Measurements from ENCODE around the gene RPS10.

Gene RPS10

DNA sequence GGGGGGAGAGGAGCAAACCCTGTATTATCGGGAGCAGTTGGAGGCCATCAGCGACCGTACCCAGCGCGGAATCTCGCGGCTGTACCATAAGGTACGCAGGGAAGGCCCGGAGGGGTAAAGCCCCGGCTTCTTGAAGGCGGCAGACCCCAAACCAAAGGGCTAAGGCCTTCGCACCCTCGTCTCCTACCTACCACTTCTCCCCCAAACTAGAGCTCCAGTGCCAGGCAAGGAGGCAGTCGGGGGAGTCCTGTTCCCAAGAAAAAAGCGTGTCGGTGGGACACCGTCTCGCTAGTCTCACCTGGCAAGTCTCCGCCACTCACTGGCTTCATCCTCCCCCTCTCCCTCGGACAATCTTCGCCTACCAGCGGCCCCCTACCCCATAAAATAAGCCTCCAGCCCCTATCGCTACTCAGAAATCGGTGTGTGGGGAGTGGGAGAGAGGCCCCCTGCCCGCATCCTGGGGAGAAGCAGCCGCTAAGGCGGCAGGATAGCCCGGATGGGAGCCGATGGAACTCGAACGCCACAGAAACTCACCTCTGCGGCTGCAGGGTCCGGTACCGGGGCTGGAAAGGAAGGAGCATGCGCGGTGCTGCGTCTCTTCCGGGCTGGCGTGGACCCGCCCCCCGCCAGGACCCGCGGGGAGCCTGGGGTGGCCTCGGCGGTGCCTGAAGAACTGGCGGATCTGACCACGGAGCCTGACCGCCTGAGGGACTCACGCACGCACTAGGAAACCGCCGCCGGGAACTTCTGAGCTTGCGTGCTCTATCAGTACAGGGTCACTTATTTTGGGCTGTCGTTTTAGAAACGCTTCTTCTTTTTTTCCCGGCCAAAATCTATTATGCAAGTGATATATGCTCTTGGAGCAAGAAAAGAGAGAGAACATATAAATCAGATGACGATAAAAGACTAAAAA is at the start of gene RPS10:
Gene RPS10 (minus strand): TSS at position 572 of the 913 bp plus-strand sequence. CDS start 848 bp downstream, outside the sequence.
- peak; percentile 90 for DNase-seq

- no peak for DNase-seq
Measured at GRCh38 chr6:34475238-34475682, 49.4 kb upstream of the RPS10 start.

- DNase-seq, result no peak
Measured at GRCh38 chr6:34474754-34475153, 48.9 kb upstream of the RPS10 start.

DNA sequence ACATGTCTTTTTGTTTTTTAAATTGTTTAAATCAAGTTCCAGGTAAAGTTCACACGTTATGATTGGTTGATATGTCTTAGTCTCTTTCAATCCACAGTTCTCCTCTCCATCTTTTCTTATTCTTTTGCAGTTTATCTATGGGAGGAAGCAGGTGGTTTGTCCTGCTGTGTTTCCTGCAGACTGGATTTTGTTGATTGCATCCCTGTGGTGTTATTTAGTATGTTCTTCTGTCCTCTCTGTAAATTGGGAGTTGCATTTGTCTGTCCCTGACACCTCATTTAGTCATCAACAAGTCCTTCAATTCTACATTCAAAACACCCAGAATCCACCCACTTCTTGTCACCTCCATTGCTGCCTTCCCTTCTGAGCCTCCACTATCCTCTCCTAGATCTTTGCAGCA is 48.1 kb upstream of the RPS10 start:
- DNase-seq, result no peak

DNA sequence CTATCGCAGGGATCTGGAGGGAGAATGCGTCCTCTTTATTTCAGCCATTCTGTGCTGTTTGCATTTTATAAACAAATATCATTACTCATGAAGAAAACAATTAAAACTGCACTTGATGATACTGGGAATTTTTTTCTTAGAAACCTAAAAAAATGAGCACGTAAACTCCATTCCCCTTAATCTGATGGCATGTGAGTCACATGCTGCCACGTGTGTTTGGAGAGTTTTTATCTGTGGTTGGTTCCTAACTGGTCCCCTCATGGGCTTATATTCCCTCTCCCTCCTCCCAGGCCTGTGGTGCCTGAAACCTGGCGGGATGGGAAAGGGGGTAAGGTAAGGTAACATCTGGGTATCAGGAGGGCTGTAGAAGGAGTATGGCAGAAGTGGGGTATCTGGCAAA is 46.6 kb upstream of the RPS10 start:
- DNase-seq, result no peak

GRCh38 chr6:34469499-34469898 is 43.6 kb upstream of the RPS10 start:
- no peak for DNase-seq

DNA sequence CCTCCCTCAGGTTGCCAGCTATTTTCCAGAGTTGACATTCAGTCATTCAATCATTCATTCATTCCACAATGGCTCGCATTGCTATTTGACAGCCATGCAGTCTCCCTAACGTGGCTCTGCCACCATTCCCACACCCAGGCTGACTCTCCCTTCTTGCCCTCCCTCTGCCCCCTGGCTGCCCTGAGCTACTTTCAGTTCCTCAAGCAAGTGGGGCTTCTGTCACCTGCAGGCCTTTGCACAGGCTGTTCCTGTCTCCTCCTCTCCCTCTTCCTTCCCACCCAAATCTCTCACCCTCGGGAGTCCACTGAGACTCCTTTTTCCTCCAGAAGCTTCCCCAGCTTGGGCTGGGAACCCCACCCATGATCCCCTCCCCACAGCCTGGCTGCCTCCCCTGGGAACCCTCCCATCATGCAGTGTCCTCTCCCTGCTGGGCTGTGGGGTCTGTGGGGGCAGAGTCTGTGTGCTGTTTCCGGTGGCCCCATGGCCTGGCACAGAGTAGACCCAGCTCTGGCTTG is 42.6 kb upstream of the RPS10 start:
- DNase-seq, result no peak

DNA sequence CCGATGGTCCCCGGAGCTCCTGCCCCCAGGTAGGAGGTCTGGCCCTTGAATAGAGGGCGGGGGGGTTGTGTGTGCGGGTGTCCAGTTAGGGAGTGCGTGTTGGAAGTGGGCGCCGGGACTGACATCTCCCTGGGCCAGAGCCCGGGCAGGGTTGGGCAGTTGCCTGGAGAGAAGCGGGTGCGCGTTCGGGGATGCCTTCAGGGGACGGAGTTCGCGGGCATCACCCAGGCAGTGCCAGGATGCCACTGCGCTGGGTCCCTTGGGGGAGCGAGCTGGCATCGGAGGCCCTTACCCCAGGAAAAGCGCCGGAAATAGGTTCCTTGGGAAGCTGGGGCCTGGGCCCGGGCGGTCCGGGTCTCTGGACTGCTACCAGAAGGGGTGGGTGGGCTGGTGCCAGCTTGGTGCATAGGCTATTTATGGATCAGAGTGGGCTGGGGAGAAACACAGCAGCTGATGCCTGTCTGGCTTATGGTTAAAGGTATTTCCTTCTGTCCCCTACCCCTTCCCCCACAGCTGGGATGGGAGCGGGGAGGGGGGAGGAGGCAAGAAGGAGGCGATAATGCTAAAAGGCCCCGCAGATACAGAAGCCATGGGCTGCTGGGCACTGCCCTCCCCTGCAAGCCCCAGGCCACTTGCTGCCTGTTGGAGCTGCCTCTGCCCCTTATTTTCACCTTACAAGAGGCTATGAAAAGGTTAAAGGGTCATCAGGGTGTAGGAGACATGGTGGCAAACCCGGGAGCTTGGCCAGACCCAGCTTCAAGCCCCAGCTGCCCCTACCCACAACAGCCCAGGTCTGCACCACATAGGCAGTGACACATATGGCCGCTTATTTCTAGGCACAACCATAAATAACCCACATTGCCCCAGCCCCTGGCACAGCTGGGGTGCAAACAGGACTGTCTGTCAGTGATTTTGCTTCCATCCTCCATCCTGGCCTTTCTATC is 40.6 kb upstream of the RPS10 start:
- DNase-seq, result no peak

DNA sequence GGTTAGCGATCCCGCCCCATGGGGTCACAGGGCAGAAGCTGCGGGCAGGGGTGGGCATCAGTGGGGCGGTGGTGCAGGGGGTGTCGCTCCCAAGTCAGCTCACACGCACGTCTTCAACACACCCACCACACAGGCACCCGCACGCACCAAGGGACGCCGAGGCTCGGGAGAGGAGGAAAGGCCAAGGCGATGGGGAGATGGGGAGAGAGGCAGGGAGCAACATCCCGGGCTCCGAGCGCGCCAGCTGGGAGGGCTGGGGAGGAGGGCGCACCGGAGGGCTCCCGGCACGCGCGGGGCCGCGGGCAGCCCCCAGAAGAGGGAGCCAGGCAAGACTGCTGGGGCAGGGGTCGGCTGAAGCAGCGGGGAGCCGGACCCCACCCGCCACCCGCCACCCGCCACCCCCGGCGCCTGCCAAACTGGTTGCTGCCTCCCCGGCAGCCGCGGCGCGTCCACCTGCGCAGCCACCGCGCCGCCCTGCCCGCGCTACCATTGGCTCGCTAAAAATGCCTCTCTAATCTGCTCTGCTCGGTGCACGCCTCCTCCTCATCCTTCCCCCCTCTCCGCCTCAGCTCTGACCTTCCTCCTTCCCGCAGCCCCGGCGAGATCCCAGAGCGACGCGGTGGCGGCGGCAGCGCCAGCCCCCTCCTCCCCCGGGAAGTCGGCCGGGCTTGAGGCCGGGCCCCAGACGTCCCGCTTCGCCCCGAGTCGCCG is 39.8 kb upstream of the RPS10 start, which contains the start of gene PACSIN1:
Gene PACSIN1 (plus strand): TSS at position 546 of the 711 bp plus-strand sequence. CDS start 60,230 bp downstream, outside the sequence.
- DNase-seq, result peak; percentile 35

DNA sequence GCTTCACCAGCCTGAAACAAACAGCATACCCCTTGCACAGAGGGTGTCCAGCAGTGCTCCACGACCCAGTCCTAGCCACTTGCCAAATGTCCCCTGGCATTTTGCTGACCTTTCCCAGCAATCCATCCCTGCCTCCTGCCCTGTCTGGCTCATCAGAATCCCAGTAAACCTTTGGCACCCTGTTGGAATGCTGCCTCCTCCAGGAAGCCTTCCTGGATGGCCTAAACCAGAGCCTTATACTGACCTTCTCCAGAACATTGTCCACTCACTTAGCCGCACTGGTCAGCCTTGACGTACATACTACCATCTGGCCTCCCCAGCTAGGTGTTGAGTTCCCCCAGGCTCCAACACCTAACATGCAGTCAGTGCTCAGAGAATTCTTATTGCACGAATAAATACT is 38.0 kb upstream of the RPS10 start:
- no peak for DNase-seq

DNA sequence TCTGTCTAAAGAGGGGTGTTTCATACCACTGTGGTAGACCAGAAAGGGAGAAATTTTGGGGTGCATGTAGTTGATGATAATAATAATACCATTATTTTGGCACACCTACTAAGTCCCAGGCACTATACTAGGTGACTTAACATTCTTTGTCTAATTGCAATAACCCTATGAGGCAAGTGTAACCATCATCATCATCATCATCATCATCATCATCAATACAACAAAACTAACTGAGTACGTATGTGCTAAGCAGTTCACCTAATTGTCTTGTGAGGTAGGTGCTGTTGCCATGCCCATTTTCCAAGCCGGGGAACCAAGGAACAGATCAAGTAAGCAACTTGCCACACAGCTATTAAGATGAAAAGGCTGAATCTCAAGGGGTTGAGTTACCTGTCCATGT is 37.4 kb upstream of the RPS10 start:
- no peak for DNase-seq

DNA sequence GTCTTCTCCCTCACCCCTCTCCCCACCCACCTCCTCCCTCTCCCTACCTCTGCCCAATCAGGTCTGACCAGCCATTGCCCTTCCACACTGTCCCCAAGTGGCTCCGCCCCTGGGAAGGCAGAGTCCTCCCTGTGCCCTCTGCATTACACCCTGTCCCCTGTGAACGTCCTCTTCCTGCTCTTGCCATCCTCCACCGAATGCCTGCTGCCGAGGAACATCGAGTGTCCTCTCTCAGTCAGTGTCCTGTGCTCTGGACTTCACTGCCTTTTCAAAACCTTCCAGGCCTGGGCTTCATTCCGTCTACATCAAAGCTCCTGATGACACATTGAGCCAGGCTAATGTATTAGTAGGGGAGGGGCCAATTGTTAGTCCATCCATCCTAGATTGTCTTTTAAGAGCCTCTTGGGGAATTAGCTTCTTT is 36.7 kb upstream of the RPS10 start:
- DNase-seq, result peak; percentile 43

- DNase-seq, result no peak
Measured at GRCh38 chr6:34462010-34462409, 36.1 kb upstream of the RPS10 start.

DNA sequence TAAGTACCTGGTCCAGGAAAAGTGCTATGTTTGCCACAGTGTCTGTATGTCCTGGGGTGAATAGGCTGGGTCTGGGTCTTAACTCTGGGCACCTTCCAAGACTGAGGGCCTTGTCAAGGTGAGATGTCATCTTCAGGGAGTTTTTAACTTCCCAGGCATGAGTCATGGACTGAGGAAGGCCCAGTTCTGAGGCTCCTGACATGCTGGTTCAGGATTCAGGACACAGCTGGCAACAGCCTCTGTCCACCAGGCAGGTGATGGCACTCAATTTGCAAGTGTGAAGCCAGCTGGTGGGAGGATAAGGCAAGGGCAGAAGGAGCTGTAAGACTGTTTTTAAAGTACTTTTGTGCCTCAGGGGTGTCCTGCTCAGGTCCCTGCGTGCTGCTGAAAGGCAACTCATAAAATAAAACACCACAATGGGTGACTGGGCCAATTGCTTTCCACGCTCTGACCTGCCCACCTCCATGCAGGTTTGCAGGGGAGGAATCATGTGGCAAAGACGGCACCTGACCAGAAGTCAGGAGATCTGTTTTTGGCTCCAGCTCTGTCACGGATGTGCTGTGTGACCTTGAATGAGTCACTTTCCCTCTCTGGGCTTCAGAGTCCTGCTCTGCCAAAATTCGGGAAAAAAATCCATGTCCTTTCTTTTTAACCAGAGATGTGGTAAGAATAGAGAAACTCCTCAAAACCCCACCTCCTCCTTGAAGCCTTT is 35.1 kb upstream of the RPS10 start:
- DNase-seq, result no peak

- DNase-seq, result peak; percentile 36
Measured at GRCh38 chr6:34459899-34460593, 34.2 kb upstream of the RPS10 start.

DNA sequence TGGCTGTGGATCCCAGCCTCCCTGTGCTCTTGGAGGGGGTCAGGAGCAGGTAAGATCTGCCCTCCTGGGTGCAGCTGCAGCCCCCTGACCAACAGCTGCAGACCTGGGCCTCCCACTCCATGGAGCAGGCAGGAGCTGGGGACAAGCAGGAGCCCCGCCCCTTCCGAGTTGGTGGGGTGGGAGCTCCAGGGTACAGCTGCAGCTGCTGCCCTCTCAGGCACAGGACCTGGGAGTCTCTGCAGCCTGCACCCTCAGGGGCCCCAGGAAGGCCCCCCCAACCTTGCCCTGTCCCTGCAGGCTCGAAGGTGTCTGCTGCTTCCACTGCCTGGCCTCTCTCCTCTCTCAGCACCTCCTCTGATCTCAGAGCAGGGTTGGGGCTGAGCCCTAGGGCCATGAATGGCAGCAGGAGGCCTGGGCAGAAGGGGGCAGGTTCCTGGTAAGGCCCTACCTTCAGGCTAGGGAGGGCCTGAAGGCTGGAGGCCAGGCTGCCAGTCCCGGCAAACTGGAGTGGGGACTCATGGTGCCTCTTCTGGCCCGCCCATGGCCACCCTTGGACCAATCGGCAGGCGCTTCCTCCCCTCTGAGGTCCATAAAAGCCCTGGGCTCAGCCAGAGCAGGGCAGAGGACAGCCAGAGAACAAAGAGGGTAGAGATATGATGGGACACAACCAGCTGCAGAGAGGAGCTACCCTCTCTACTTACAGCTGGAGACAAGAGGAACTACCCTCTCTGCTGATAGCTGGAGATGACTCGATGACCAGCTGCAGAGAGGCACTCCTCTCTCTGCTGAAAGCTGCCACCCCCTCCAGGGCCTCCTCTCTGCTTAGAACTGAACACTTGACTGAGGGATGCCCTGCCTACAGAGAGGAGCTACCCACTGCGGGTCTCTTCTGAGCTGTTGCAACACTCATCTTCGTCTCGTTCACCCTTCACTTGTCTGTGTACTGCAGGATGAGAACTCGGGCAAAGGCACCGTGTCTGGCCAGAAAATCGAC is 32.2 kb upstream of the RPS10 start:
- DNase-seq, result no peak

GRCh38 chr6:34457382-34457741 is 31.5 kb upstream of the RPS10 start:
- DNase-seq, result no peak

DNA sequence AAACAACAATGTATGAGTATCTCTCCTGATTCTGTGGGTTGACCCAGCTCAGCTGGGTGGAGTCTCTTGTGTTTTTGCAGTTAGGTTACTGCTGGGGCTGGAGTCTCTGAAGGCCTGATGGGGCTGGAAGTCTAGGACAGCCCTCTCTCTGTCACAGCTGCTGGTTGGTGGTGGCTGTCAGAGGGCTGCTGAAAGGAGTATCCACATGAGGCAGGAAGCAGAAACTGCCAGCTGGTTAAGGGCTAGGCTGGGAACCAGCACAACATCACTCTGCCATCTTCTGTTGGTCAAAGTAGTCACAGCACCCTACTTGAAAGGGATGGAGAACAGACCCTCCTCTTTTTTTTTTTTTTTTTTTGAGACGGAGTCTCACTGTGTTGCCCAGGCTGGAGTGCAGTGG is 30.0 kb upstream of the RPS10 start:
- no peak for DNase-seq

DNA sequence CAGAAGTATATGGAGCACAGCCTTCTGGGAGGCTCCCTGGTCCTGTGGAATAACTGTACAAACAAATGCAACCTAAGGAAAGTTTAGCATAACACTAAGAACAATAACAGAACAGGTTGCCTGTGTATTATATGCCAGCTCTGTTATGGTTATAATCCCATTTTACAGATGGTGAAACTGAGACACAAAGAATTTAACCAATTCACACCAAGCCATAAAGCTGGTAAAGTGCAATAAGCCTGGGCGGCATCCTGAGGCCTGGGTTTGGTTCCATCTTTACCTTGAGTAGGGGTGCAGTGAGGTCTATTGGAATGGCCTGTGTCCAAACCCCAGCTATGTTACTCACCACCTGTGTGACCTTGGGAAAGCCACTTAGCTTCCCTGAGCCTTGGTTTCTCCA is 25.3 kb upstream of the RPS10 start:
- DNase-seq, result no peak

DNA sequence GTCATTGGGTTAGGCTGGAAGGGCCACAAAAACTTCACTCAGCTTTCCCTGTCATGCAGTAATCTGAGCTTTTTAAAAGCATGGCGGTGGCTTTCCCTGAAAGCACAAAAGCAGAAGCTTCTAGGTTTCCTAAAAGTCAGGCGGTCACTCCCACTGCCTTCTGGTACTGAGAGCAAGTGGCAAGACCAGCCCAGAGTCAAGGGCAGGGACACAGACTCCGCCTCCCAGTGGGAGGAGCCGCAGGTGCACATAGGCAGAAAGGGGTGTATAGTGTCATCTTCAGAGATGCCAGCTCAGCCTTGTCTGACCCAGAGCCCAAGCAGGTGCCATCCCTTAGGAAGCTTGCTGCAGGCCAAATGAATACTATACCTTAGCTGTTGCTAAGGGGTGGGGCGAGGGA is 22.0 kb upstream of the RPS10 start:
- no peak for DNase-seq

All from NCI-H1436 (cell line).